Measurements from ENCODE around the gene SMIM43.

Gene SMIM43

GRCh38 chr4:121791481-121791880 lies 26.5 kb upstream of the SMIM43 start:
- no peak overlapping the region for H3K4me3 ChIP-seq (ENCODE audit: low read length, poor library complexity, severe bottlenecking)
- no peak overlapping the region for H3K4me2 ChIP-seq (ENCODE audit: low read depth, low read length, poor library complexity, severe bottlenecking)
- H3F3A ChIP-seq (ENCODE audit: low read depth), result no peaks in the 10 kb centered on the region
- no peaks in the 10 kb centered on the region for H3K9me3 ChIP-seq (ENCODE audit: insufficient read depth, low read depth, low read length)
- TF ChIP-seq EZH2phosphoT487 (IDR thresholded peaks at IDR 0.05; ENCODE audit: borderline replicate concordance) (no peak), CTCF (conservative IDR thresholded peaks at IDR 0.05; ENCODE audit: low read length) (no peak)
- no peaks in the 10 kb centered on the region for H3K9me2 ChIP-seq (replicated peaks; ENCODE audit: low read depth, low read length)
- H3K27me3 ChIP-seq (ENCODE audit: insufficient read depth, low read length, poor library complexity, severe bottlenecking), result peaks cover 9% of the 10 kb centered on the region
- H3K79me2 ChIP-seq (ENCODE audit: insufficient read depth, low read length), result no peaks in the 10 kb centered on the region
- no peaks in the 10 kb centered on the region for H4K20me1 ChIP-seq (ENCODE audit: insufficient read depth, low read length, poor library complexity, severe bottlenecking)
- no peaks in the 10 kb centered on the region for H3K36me3 ChIP-seq (ENCODE audit: insufficient read depth, low read length)
- H2AFZ ChIP-seq (ENCODE audit: low read length), result no peak overlapping the region
- H3K9ac ChIP-seq (ENCODE audit: low read depth, low read length, poor library complexity, severe bottlenecking), result no peak overlapping the region
- H3K4me1 ChIP-seq (ENCODE audit: insufficient read depth, low read length, poor library complexity, severe bottlenecking), result no peaks in the 10 kb centered on the region

- Histone ChIP-seq H3K4me3 (ENCODE audit: low read length, poor library complexity, severe bottlenecking) (no peak overlapping the region), H3K4me1 (ENCODE audit: insufficient read depth, low read length, poor library complexity, severe bottlenecking) (no peaks in the 10 kb centered on the region), H3K36me3 (ENCODE audit: insufficient read depth, low read length) (no peaks in the 10 kb centered on the region), H3K27me3 (ENCODE audit: insufficient read depth, low read length, poor library complexity, severe bottlenecking) (peaks cover 4% of the 10 kb centered on the region), H3K79me2 (ENCODE audit: insufficient read depth, low read length) (no peaks in the 10 kb centered on the region), H3F3A (ENCODE audit: low read depth) (no peaks in the 10 kb centered on the region), H3K9me3 (ENCODE audit: insufficient read depth, low read depth, low read length) (no peaks in the 10 kb centered on the region), H3K4me2 (ENCODE audit: low read depth, low read length, poor library complexity, severe bottlenecking) (no peak overlapping the region), H3K9me2 (replicated peaks; ENCODE audit: low read depth, low read length) (no peaks in the 10 kb centered on the region), H2AFZ (ENCODE audit: low read length) (no peak overlapping the region), H3K9ac (ENCODE audit: low read depth, low read length, poor library complexity, severe bottlenecking) (no peak overlapping the region), H4K20me1 (ENCODE audit: insufficient read depth, low read length, poor library complexity, severe bottlenecking) (no peaks in the 10 kb centered on the region)
- TF ChIP-seq EZH2phosphoT487 (IDR thresholded peaks at IDR 0.05; ENCODE audit: borderline replicate concordance), result no peak
These were observed 26.0 kb upstream of the SMIM43 start for GRCh38 chr4:121790976-121791375.

GRCh38 chr4:121789960-121790829 lies 25.2 kb upstream of the SMIM43 start:
- H3K9ac ChIP-seq (ENCODE audit: low read depth, low read length, poor library complexity, severe bottlenecking), result no peak overlapping the region
- no peaks in the 10 kb centered on the region for H3F3A ChIP-seq (ENCODE audit: low read depth)
- TF ChIP-seq CTCF (conservative IDR thresholded peaks at IDR 0.05; ENCODE audit: low read length), result no peak
- no peak for TF ChIP-seq EZH2phosphoT487 (IDR thresholded peaks at IDR 0.05; ENCODE audit: borderline replicate concordance)
- no peak overlapping the region for H3K4me2 ChIP-seq (ENCODE audit: low read depth, low read length, poor library complexity, severe bottlenecking)
- no peaks in the 10 kb centered on the region for H3K79me2 ChIP-seq (ENCODE audit: insufficient read depth, low read length)
- no peak overlapping the region for H2AFZ ChIP-seq (ENCODE audit: low read length)
- H3K9me3 ChIP-seq (ENCODE audit: insufficient read depth, low read depth, low read length), result no peaks in the 10 kb centered on the region
- peaks cover 4% of the 10 kb centered on the region for H3K27me3 ChIP-seq (ENCODE audit: insufficient read depth, low read length, poor library complexity, severe bottlenecking)
- no peaks in the 10 kb centered on the region for H3K4me1 ChIP-seq (ENCODE audit: insufficient read depth, low read length, poor library complexity, severe bottlenecking)
- H3K9me2 ChIP-seq (replicated peaks; ENCODE audit: low read depth, low read length), result no peaks in the 10 kb centered on the region
- H3K36me3 ChIP-seq (ENCODE audit: insufficient read depth, low read length), result no peaks in the 10 kb centered on the region
- H4K20me1 ChIP-seq (ENCODE audit: insufficient read depth, low read length, poor library complexity, severe bottlenecking), result no peaks in the 10 kb centered on the region
- H3K4me3 ChIP-seq (ENCODE audit: low read length, poor library complexity, severe bottlenecking), result no peak overlapping the region

Data from Loucy (cell line).